Liver (tissue), 9 donors: Measurements from ENCODE around the gene CEP295NL. TPM values are rescaled to one million over a fixed set of nuclear protein-coding genes. Genes with fewer than 3 reads are reported as not detected.

ENCODE experiments used
- DNase-seq: peaks from one replicate; pipeline ENCODE4 v3.0.0-alpha.2; 2017; ENCODE audit warnings: low spot score
- H3K27ac ChIP-seq, 2 donors: one replicate each; pipeline ENCODE4 v1.7.0; 2013; ENCODE audit warnings: inconsistent platforms in 2 of 2, low read length in 2 of 2, control low read depth in 1 of 2, low read depth in 1 of 2, mild to moderate bottlenecking in 1 of 2
- H3K27me3 ChIP-seq, 4 donors: one replicate each; pipeline versions ENCODE4 v1.6.1 to v1.7.0; 2013; ENCODE audit warnings: low read length in 3 of 4, inconsistent platforms in 1 of 4, mild to moderate bottlenecking in 1 of 4, moderate library complexity in 1 of 4; ENCODE audit not compliant: control insufficient read depth in 4 of 4, insufficient read depth in 4 of 4
- H3K36me3 ChIP-seq, 4 donors: one replicate each; pipeline versions ENCODE4 v1.6.1 to v1.7.0; 2013; ENCODE audit warnings: low read length in 3 of 4, mild to moderate bottlenecking in 3 of 4, low read depth in 1 of 4, moderate library complexity in 1 of 4; ENCODE audit not compliant: control insufficient read depth in 4 of 4, insufficient read depth in 3 of 4
- H3K4me1 ChIP-seq, 4 donors: one replicate each; pipeline versions ENCODE4 v1.6.1 to v1.7.0; 2013; ENCODE audit warnings: low read length in 3 of 4, mild to moderate bottlenecking in 3 of 4, moderate library complexity in 1 of 4; ENCODE audit not compliant: control insufficient read depth in 4 of 4, insufficient read depth in 4 of 4
- H3K4me3 ChIP-seq, 3 donors: one replicate each; pipeline versions ENCODE4 v1.6.1 to v1.7.0; 2013; ENCODE audit warnings: low read length in 3 of 3, control low read depth in 1 of 3, low read depth in 1 of 3, mild to moderate bottlenecking in 1 of 3
- H3K9ac ChIP-seq, 2 donors: one replicate each; pipeline ENCODE4 v1.7.0; 2013; ENCODE audit warnings: low read length in 2 of 2, mild to moderate bottlenecking in 2 of 2, moderate library complexity in 2 of 2, control low read depth in 1 of 2, low read depth in 1 of 2
- H3K9me3 ChIP-seq, 4 donors: one replicate each; pipeline versions ENCODE4 v1.6.1 to v1.7.0; 2013; ENCODE audit warnings: low read length in 3 of 4; ENCODE audit not compliant: control insufficient read depth in 4 of 4
- ATF3 ChIP-seq: IDR thresholded peaks from 2 replicates; pipeline ENCODE4 v1.6.1; 2016; ENCODE audit warnings: antibody characterized with exemption
- CTCF ChIP-seq: fragments of 150-350 bp; IDR thresholded peaks from 2 replicates; pipeline ENCODE4 v1.5.1; 2017; ENCODE audit warnings: improper control_type of control experiment, low read depth, low read length; ENCODE audit not compliant: missing input control
- EGR1 ChIP-seq, 2 donors: IDR thresholded peaks; 2 replicates each; pipeline ENCODE4 v1.6.1; 2016 to 2018; ENCODE audit warnings: antibody characterized with exemption in 2 of 2, low read depth in 2 of 2
- FOXA1 ChIP-seq: IDR thresholded peaks from 2 replicates; pipeline ENCODE4 v1.6.1; 2016; ENCODE audit warnings: antibody characterized with exemption
- FOXA2 ChIP-seq: IDR thresholded peaks from 2 replicates; pipeline ENCODE4 v1.6.1; 2016; ENCODE audit warnings: antibody characterized with exemption
- GABPA ChIP-seq, 2 donors: IDR thresholded peaks in 1 of 2; conservative IDR thresholded peaks in 1 of 2; 2 replicates each; pipeline ENCODE4 v1.6.1; 2016; ENCODE audit warnings: antibody characterized with exemption in 2 of 2, mild to moderate bottlenecking in 1 of 2, moderate library complexity in 1 of 2
- HNF4A ChIP-seq, 2 donors: conservative IDR thresholded peaks; 2 replicates each; pipeline ENCODE4 v1.6.1; 2016; ENCODE audit warnings: antibody characterized with exemption in 2 of 2, mild to moderate bottlenecking in 2 of 2
- JUND ChIP-seq, 2 donors: IDR thresholded peaks; 2 replicates each; pipeline ENCODE4 v1.6.1; 2016; ENCODE audit warnings: antibody characterized with exemption in 2 of 2
- MAX ChIP-seq: IDR thresholded peaks from 2 replicates; pipeline ENCODE4 v1.6.1; 2016; ENCODE audit warnings: antibody characterized with exemption
- NR2F2 ChIP-seq: IDR thresholded peaks from 2 replicates; pipeline ENCODE4 v1.6.1; 2016; ENCODE audit warnings: antibody characterized with exemption
- RAD21 ChIP-seq, 2 donors: IDR thresholded peaks; 2 replicates each; pipeline ENCODE4 v1.6.1; 2016; ENCODE audit warnings: antibody characterized with exemption in 2 of 2, mild to moderate bottlenecking in 2 of 2
- REST ChIP-seq: IDR thresholded peaks from 2 replicates; pipeline ENCODE4 v1.6.1; 2016; ENCODE audit warnings: antibody characterized with exemption, mild to moderate bottlenecking
- RXRA ChIP-seq, 2 donors: IDR thresholded peaks; 2 replicates each; pipeline ENCODE4 v1.6.1; 2017 to 2018; ENCODE audit warnings: antibody characterized with exemption in 2 of 2, mild to moderate bottlenecking in 1 of 2
- SP1 ChIP-seq: IDR thresholded peaks from 2 replicates; pipeline ENCODE4 v1.6.1; 2018; ENCODE audit warnings: antibody characterized with exemption, mild to moderate bottlenecking
- YY1 ChIP-seq: IDR thresholded peaks from 2 replicates; pipeline ENCODE4 v1.6.1; 2016; ENCODE audit warnings: antibody characterized with exemption, mild to moderate bottlenecking
- ZBTB33 ChIP-seq: IDR thresholded peaks from 2 replicates; pipeline ENCODE4 v1.6.1; 2016; ENCODE audit warnings: antibody characterized with exemption
- WGBS: extraction: QIAGEN DNeasy Blood & Tissue Kit; methylation state at CpG from one replicate; pipeline ENCODE4 v1.1.7; 2013; 5-methylcytosine and 5-hydroxymethylcytosine counted together
- polyA plus RNA-seq, 2 donors: library from polyadenylated mRNA; stranded (reverse) in 1 of 2; unstranded in 1 of 2; fragments of 200-250 nt in 1 of 2; fragments of >200 nt in 1 of 2; fragmentation: Nextera tagmentation in 1 of 2; extraction: Ambion mirVana in 1 of 2; gene quantifications; one replicate each; pipeline versions ENCODE4 v1.2.1 to v1.2.3, GENCODE V29; 2013 to 2015
- total RNA-seq, 2 donors: library from RNA; depleted of rRNA; stranded (reverse); fragments of >200 nt; gene quantifications; one replicate each; pipeline ENCODE4 v1.2.3, GENCODE V29; 2014
- donor health status: healthy.
- donor health status: healthy.
- donor health status: healthy.
- donor health status: healthy.
- donor health status: healthy.

Gene CEP295NL
- total and polyA plus RNA-seq, 4 donors, result 0.28 to 1.0 TPM; not detected in 2

GRCh38 chr17:78901806-78902205 is 1.2 kb downstream of the CEP295NL start:
- no peak overlapping the region for H3K27ac ChIP-seq

More at GRCh38 chr17:78901806-78902205, 1.2 kb downstream of the CEP295NL start:
- no peaks in the 10 kb centered on the region for H3K36me3 ChIP-seq
- 95% methylated on average over 10 of the region's 10 CpGs for WGBS
- no peaks in the 10 kb centered on the region for H3K9me3 ChIP-seq
- H3K4me3 ChIP-seq, result no peak overlapping the region
- no peak overlapping the region for H3K9ac ChIP-seq
- no peak for DNase-seq
- TF ChIP-seq CTCF (no peak), RXRA (IDR thresholded peaks at IDR 0.05) (no peak), NR2F2 (no peak), YY1 (no peak), FOXA1 (no peak), HNF4A (conservative IDR thresholded peaks at IDR 0.05) (no peak), SP1 (no peak), RAD21 (IDR thresholded peaks at IDR 0.05) (no peak), ATF3 (no peak), MAX (no peak), ZBTB33 (no peak), JUND (IDR thresholded peaks at IDR 0.05) (no peak), GABPA (IDR thresholded peaks at IDR 0.05 in 1 of 2, conservative IDR thresholded peaks at IDR 0.05 in 1 of 2) (no peak), REST (no peak), FOXA2 (no peak), EGR1 (IDR thresholded peaks at IDR 0.05; ENCODE audit: low read depth in 2 of 2) (no peak)
- no peaks in the 10 kb centered on the region for H3K4me1 ChIP-seq
- H3K27me3 ChIP-seq, result no peaks in the 10 kb centered on the region
